SIG-M5 treated with dmso at 0.1 percent for 504 hours (cell line): ENCODE results near the gene PRKAG2.

ENCODE experiments used
- DNase-seq: peaks from one replicate; lab custom pipeline; 2025; ENCODE audit not compliant: unreplicated experiment; lab: John Stamatoyannopoulos, UW

PRKAG2 gene

DNA sequence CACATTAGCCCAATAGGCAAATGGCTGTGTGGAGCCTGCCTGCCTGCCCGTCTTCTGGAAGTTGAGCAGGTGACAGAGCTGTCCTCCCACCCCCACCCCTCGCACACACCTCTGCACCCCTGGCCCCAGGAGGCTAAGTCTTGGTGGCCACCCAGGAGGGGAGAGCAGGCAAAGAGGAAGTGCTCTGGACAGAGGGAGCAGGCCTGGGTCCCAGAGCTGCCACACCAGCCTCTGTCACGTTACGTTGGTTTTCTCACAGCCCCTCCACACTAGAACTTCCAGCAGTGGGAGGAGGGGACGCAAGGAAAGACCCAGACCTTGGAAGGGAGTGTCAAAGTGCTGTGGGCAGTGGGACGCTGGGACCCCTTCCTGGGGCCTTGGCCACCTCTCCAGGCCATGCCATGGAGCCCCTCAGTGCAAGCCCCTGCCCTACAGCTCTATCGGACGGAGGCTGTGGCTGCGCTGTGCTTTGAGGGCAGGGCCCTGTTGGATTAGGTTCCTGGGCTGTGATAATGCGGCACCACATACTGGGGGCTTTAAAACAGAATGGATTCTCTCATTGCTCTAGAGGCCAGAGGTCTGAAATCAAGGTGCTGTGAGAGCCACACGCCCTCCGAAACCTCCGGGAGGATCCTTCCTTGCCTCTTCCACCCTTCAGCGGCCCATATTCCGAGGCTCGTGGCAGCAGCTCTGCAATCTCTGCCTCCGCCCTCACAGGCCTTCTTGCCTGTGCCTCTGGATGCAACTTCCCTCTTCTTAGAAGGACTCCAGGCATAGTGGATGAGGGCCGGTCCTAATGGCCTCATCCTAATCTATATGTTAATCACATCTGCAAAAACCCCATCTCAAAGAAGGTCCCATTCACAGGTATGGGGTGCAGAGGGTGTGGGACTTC, 9.9 kb downstream of the PRKAG2 start:
- no peak for DNase-seq

DNA sequence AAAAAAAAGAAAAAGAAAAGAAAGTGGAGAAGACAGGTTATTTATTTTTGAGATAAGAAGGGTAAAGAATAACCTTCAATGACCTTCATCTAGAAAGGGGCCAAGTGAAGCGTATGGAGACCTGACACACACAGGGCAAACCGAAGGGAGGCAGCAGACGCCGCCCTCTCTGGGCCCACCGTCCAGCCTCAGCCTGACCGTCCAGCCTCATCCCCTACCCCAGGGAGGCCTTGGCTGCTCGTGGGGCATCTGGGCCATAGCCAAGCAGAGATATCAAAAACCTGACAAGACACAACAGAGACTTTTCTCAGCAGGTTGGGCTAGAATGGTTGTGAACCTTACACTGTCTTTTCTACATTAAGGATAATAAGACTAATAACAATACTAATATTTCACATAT, 10.9 kb downstream of the PRKAG2 start:
- no peak for DNase-seq

DNA sequence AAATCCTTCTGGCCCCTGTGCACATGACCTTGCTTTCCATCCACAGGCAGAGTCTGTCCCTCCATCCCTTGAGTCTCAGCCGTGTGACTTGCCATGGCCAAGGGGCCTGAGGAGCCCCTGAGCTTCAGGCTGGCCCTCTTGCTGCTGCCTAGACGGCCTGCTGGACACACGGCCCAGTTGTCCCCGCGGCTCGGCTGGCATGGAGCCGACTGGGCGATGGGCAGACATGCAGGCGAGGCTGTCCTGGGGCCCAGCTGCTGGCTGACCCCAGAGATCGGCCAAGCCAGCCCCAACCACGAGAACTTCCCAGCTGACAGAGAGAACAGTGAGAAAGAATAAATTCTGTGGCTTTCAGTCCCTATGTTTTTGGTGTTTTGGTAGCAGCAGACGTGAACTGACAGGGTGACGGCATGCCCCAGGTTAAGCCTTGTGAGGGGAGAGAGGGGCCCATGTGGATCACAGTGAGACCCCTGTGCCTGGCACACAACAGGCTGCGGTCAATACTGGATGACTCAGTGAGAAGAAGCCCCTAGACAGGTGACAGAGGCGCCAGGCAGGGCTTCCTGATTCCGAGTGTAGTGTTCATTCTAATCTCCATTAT, 11.7 kb downstream of the PRKAG2 start:
- DNase-seq = no peak

DNA sequence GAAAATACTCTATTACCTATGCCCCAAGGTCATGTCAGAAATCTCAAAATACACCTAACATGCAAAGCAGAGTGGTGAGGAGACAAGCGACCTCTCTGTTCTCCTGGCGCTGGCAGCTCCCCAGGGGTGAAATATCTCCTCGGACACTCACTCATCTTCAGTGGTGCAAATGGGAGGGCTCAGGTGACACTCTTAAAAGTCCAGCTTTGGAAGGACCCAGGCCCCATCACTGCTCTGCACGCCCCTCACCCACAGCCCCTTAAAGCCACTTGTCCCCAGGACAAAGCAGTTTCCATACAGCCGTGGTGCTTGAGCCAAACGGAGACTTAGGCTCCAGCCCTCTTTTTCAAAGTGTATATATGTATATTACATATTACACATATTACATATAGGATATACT, 12.4 kb downstream of the PRKAG2 start:
- no peak for DNase-seq

DNA sequence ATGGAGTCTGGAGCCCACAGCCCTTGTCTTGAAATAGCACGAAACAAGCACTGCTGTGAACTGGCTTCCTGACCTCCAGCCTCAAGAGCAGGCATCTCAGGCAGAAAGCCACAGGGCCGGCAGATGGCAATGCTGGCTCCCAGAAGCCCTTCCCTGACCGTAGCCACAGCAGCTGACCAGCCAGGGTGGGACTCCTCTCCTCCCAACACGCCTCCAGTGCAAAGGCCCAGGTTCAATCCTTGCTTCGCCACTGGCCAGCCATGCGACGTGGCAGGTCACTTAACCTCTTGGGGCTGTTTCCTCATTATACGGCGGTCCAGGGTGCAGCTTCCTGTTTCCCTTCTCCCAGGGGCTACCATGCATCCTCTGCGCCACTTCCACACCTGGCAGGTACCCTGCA, 12.8 kb downstream of the PRKAG2 start:
- no peak for DNase-seq

DNA sequence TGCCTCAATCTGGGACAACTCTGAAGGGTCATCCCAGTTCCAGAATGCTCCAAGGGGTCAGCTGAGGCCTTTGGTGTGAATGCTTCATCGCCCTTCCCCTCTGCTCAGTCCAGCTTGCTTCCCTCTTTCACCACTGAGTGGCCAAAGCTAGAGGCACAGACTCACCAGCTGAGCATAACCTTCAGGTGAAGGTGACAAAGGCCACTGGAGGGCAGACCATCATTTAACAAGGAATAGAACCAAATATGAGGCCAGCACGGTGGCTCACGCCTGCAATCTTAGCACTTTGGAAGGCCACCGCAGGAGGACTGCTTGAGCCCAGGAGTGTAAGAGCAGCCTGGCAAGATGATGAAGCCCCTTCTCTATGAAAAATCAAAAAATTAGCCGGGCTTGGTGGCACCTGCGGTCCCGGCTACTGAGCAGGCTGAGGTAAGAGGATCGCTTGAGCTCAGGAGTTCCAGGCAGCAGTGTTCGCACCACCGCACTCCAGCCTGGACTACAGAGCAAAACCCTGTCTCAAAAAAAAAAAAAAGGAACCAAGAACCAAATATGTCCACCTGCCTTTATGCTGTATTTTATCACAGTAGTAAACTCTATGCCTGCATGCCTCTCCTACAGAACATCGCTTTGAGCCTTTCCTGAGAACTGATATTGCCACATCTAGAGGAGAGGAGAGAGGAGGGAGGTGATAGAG, 13.4 kb downstream of the PRKAG2 start:
- DNase-seq = no peak

DNA sequence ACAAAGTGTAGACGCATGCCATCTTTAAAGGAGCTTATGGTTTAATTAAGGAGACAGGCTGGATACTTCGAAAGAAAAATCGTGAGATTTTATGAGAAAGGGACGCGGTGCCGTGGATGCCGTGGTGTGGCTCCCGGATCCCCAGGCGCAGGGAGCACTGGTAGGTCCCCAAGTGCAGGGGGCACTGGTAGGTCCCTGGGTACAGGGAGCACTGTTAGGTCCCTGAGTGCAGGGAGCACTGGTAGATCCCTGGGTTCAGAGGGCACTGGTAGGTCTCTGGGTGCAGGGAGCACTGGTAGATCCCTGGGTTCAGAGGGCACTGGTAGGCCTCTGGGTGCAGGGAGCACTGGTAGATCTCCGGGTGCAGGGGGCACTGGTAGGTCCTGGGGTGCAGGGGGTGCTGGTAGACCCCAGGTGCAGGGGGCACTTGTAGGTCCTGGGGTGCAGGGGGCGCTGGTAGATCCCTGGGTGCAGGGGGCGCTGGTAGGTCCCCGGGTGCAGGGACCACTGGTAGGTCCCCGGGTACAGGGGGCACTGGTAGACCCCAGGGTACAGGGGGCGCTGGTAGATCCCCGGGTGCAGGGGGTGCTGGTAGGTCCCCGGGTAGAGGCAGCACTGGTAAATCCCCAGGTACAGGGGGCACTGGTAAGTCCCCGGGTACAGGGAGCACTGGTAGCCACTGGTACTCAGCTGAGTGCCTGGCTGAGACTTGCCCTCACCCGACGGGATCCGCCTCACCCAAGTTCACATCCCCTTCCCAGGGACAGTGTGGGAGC, 14.1 kb downstream of the PRKAG2 start:
- no peak for DNase-seq

DNA sequence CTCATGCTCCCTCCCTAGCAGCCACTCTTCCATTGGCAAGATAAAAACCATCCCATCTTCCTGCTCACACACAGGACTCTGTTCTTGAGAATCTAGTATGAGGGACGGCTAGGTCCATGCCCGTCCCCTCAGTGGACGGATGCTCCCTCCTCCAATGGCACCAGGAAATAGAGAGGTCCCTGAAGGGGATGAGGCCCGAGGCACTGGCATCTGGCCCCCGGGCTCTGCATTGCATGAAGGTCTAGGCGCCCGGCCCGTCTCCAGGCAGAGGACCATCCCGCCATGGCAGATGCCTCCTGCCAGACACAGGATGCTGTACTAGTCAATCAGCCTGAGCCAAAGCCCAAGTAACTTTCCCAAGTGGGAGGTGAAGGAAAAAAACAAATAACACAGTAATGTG, 15.0 kb downstream of the PRKAG2 start:
- DNase-seq = no peak

DNA sequence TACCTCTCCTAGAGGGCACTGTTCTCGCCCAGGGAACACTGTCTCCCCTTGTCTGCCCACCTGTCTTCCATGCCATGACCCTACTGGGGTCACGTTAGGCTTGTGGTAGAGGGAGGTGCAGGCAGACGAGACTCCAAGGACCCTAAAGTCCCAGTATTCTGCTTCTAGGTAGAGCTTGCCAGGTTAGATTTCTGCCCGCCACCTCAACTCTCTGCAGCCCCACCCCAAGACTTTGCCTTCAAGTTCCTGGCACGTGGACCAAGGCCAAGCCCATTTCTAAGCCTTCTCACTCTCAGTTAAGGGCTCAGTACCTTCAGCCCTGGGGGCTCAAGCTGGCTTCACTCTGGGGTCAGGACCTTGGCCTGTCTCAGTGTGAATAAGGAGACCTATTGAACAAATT, 16.1 kb downstream of the PRKAG2 start:
- no peak for DNase-seq

DNA sequence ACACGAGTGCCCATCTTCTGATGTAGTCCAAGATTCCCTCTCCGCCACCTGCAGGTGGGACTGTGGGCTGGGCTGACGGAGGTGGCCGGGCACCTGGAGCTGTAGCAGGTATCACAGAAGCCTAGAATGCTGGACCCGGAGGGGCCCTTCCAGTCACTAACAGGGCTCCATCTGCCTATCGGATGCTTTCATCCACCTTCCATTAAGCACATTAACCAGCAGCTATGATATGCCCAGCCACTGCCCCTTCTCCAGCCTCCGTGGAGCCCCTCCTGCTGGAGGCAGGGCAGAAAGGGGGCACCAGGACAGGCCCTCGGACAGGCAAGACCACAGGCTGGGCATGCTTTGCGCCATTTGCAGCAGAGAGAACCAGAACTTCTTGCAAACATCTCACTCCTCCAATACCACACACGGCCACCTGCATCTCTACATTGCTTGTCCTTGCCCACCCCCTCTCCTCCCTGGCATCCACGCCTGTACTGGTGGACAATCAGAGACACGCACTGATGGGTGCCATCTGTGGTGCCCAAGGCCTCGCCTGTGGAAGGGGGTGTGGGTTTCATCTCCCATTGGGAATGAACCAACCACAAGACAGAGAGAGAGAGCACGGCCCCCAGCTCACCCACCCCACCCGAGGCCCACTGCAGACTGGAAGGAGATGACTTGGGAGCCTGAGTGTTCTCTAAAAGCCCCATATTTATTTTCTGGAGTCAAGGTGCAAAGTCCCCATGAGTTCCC, 16.8 kb downstream of the PRKAG2 start:
- no peak for DNase-seq

DNA sequence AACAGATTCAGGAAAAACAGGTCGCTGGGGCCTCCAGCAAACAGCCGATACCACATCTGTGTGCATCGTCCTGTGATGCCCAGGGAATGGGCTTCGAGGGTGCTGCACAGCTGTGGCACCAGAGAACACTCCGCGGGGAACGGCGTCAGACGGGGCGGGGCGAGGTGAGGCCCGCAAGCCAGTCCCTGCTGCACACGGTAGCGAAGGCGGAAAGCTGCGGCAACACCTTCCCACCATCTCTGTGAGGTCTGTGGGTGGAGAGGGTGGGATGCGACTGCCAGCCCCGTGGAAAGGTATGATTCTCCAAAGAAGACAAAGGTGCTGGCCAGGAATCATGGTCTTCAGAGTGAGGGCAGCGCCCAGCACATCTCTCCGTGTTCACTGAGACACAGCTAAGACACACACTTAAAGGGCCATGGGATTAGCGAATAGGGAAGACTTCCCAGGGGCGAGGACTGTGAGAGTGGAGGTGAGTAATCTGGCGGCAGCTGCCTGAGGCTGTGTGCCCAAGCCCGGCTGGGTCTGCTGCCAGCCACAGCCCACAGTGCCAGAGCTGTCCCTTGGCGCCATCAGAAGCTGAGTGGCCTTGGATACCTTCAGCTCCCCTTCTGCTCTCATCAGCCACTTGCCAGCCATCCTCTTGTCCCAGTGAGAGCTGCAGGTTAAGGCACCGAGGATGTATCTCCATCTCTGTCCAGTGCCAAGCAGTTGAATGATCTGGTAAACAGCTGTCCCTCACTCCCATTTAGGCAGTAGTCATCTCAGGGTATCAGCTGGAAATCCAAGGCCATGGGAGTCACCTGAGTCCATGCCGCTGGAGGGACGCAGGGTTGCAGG, 17.6 kb downstream of the PRKAG2 start:
- no peak for DNase-seq

DNA sequence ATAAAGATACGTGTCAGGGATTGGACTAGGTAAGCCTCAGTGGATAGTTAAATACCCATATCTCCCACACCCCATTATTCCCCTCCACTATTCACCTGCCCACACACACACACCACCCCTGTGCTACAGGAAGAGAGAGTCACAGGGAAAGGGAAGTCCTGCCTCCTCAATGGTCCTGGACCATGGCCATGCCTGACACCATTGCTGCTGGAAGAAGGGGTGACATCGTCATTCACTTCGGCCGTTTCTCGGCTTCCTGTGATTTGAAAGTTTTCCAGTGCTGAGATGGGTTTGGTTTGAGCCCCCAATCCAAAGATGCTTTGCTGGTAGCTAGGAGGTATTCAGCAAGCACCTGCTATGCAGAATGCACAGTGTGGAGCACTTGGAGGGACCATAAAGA, 18.5 kb downstream of the PRKAG2 start:
- no peak for DNase-seq

DNA sequence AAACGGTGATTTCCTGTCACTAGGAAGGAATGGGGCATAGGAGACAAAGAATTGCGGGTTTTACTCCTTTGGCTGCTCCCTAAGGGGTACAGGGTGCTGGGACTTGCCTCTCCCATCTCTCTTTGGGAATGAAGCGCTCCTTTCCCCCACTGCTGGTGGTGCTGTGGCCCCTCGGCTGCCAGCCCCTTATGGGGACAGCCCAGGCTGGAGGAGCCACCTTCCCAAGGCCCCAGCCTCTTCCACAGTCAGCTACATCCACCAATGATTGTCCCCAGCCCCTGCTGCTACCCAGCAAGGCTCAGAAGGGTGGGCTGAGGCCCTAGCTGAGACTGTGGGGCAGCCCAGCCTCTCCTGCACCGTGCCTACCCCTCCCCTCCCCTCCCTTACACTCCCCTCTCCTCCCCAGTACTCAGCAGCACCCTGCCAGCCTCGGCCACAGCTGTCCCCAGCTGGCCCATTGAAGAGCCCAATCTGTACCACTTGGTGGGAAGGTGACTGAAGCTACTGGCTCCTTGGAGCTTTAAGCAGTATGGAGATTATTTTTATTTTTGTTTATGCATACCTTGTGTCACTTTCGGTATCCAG, 19.0 kb downstream of the PRKAG2 start:
- DNase-seq = no peak

DNA sequence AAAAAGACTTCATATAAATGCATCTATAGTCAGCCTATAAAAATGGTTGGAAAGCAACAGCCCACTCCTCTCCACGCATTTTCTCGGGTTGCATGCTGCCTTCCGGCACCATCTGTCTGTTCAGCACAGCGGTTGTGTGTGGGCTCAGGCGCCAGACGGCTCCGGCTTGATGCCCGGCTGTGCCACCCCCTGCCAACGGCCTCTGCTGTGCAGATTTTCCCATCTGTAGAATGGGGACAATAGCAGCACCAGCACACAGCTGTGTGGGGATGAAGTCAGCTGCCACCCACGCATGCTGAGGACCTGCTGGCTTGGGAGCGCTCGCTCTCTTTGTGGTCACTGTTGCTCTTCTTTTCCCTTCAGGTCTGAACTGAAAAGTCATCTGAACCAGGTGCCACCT, 19.5 kb downstream of the PRKAG2 start:
- no peak for DNase-seq

DNA sequence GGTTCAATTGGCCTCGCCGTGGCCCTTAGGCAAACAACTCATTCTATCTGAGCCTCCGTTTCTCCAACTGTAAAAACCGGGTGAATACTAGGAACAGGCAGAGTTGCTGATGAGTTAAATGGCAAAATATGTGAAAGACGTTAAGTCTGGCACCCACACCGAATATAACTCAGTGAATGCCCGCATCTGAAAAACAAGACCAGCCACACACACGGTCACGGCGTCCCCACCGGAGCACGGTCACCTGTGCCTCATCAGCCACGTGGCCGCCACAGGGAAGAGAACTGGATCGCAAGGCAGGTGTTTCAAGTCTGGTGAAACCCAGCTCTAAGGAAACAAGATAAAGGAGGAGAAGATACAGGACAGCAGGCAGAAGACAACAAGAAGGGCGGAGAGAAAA, 20.4 kb downstream of the PRKAG2 start:
- DNase-seq = no peak

DNA sequence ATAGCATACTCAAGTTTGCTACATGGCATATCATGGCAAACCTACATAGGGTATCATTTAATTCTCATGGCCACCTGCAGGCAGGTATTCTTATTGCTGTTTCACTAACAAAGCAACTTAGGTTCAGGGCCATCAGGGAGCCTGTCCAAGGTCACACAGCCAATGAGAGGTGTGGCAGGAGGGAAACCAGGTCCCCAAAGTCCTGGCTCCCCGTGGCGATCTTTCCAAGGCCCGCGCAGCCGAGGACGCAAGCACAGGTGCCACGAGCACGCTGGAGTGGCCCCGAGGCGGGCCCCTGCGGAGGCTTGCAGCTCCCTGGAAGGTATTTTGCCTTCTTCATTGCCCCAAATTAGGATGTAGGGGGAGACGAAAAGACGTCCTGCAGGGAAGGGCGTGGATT, 20.8 kb downstream of the PRKAG2 start:
- DNase-seq = no peak

DNA sequence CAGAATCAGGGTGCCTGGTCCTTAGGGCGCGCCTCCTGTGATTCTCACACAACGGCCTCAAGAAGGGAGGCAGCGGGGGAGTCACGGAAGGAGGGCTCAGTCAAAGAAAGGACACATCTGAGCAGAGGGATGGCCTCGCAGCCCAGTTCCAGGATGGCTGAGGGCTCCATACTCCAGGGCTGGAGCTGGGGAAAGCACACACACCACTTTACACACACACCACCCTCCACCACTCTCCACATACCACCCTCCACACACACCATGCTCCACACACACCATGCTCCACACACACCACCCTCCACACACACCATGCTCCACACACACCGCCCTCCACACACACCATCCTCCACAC, 22.2 kb downstream of the PRKAG2 start:
- DNase-seq = no peak

DNA sequence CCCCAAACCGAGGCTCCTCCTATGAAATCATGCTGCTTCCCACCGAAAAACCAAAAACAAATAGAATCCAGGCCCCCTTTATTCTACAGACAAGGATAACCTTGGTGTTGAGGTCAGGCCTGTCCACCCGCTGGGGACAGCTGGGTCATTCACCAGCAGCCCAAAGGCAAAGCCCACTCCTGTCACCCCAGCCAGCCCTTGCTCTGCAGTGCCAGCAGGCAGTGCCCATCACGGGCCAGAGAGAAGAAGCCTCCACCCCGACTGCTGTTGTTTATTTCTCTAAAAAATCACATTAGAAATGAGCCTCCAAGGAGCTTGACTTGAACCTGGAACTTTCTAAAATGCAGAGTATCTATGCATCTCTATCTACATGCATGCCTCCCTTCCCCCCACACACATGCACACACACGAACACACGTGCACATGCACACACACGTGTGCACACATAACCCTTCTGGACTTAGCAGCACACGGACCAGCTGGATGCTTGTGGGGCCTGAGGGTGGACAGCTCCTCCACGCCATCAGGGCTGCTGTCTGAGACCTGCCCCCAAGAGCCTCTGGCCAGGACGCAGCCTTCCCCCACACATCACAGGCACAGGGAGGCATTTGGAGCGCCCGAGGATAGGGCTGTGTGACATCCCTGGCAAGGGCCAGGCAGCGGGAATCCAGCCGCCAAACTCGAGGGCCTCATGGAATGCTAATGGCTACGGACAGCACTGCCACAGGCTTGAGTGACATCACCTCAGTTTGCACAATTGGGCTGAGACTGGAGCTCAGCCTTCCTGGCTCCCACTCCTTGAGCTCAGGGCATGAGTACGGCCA, 22.8 kb downstream of the PRKAG2 start:
- no peak for DNase-seq
